Measurements from ENCODE around the gene ZNF317. TPM values are rescaled to one million over a fixed set of nuclear protein-coding genes. Genes with fewer than 3 reads are reported as not detected.

Gene ZNF317
- 10 to 100 TPM; 17.6 to 24.8 (median 21.5) TPM for total RNA-seq

GRCh38 chr19:9140159-9140874, at the start of gene ZNF317:
Gene ZNF317 (plus strand): TSS chr19:9140397. CDS start chr19:9156017, 15,620 bp downstream.
- WGBS = under 1% methylated on average over 32 of the region's 43 CpGs
- peak; percentile 96 for DNase-seq (ENCODE audit: extremely low spot score)
- H3K36me3 ChIP-seq = peaks cover 0 to 5% (median 0%) of the 10 kb centered on the region in 4 donors
- peak within 1 kb of the TSS; percentile 71 to 88 (median 78) for H3K4me3 ChIP-seq
- TF ChIP-seq POLR2A (IDR thresholded peaks at IDR 0.05; ENCODE audit: low read depth) = peak; percentile 11
- peak; percentile 85 to 88 for TF ChIP-seq POLR2AphosphoS5 (IDR thresholded peaks at IDR 0.05)
- peak in 1 of 3 experiments; percentile 5 for TF ChIP-seq CTCF (IDR thresholded peaks at IDR 0.05)
- no peak for TF ChIP-seq EP300 (IDR thresholded peaks at IDR 0.05)
- intact Hi-C loops (cut with DNase I) = loop anchor here (5.0 to 10.0 kb wide), 3 partner anchors 167 to 654 kb away; partner anchors contain the start of genes ZNF561 and ZNF699
- H3K27me3 ChIP-seq = no peaks in the 10 kb centered on the region
- peaks cover 15 to 31% (median 28%) of the 10 kb centered on the region in 4 donors for H3K4me1 ChIP-seq
- H3K9me3 ChIP-seq = peaks cover 0 to 10% (median 8%) of the 10 kb centered on the region in 4 donors
- H3K27ac ChIP-seq (replicated peaks in 1 of 4) = peak within 1 kb of the TSS; percentile 88 to 93 (median 89)

GRCh38 chr19:9107375-9107774, 32.8 kb upstream of the ZNF317 start, which contains the start of gene OR7G2:
Gene OR7G2 (minus strand): TSS chr19:9107475. CDS start chr19:9103243, 4,232 bp downstream.
- H3K27ac ChIP-seq (replicated peaks in 1 of 4) = no peak within 1 kb of the TSS
- no peak within 1 kb of the TSS for H3K4me3 ChIP-seq
- no peaks in the 10 kb centered on the region for H3K9me3 ChIP-seq
- H3K4me1 ChIP-seq = no peaks in the 10 kb centered on the region
- H3K36me3 ChIP-seq = no peaks in the 10 kb centered on the region
- 55% methylated on average over 8 of the region's 8 CpGs for WGBS
- TF ChIP-seq EP300 (IDR thresholded peaks at IDR 0.05) (no peak), POLR2AphosphoS5 (IDR thresholded peaks at IDR 0.05) (no peak), POLR2A (IDR thresholded peaks at IDR 0.05; ENCODE audit: low read depth) (no peak), CTCF (IDR thresholded peaks at IDR 0.05) (no peak)
- intact Hi-C loops (cut with DNase I) = no loop called here
- DNase-seq (ENCODE audit: extremely low spot score) = no peak
- H3K27me3 ChIP-seq = peaks cover 0 to 43% (median 0%) of the 10 kb centered on the region in 4 donors

DNA sequence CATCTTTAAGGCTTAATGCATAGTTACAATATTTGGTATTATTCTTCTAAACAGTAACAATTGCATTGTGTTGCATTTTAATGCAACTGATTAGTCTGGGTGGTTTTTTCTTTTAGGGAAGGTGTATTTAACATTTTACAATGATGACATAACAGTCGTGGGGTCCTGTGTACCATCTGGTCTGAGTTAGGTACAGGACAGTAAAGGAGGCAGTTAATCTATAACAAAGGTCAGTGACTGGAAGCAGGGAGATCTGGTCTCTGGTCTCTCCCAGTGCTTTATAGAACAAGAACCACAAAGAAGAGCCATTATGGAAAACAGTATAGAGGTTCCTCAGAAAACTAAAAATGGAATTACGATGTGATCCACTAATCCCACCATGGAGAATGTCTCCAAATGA, 30.2 kb upstream of the ZNF317 start:
- 46% methylated on average over 2 of the region's 2 CpGs for WGBS
- intact Hi-C loops (cut with DNase I) = no loop called here
- Histone ChIP-seq H3K27me3 (peaks cover 0 to 44% (median 0%) of the 10 kb centered on the region in 4 donors), H3K36me3 (no peaks in the 10 kb centered on the region), H3K27ac (replicated peaks in 1 of 4) (no peak overlapping the region), H3K4me1 (no peaks in the 10 kb centered on the region), H3K4me3 (no peak overlapping the region), H3K9me3 (no peaks in the 10 kb centered on the region)
- no peak for TF ChIP-seq POLR2A (IDR thresholded peaks at IDR 0.05; ENCODE audit: low read depth)
- no peak for TF ChIP-seq CTCF (IDR thresholded peaks at IDR 0.05)
- TF ChIP-seq EP300 (IDR thresholded peaks at IDR 0.05) = no peak
- TF ChIP-seq POLR2AphosphoS5 (IDR thresholded peaks at IDR 0.05) = no peak
- no peak for DNase-seq (ENCODE audit: extremely low spot score)

DNA sequence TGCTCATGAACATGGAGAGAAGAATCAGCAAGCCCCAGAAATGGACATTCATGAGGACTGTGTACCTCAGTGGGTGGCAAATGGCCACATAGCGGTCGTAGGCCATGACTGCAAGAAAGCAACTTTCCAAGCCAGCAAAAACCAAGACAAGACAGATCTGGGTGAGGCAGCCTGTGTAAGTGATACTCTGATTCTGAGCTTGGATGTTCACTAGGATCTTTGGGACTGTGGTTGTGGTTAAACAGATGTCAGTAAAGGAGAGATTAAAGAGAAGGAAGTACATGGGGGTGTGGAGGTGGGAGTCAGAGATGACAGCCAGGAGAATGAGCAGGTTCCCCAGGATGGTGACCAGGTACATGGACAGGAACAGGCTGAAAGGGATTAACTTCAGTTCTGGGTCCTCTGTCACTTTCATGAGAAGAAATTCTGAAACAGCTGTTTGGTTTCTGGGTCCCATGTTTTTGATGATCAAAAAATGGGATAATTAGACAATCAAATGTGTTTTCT, 24.8 kb upstream of the ZNF317 start, which contains the start of gene OR7G1:
TSS of gene OR7G1 (minus strand) at position 457 of the 507 bp plus-strand sequence. CDS start at position 457, 0 bp downstream.
- H3K27me3 ChIP-seq = peaks cover 0 to 42% (median 0%) of the 10 kb centered on the region in 4 donors
- no peaks in the 10 kb centered on the region for H3K36me3 ChIP-seq
- no peaks in the 10 kb centered on the region for H3K9me3 ChIP-seq
- no peaks in the 10 kb centered on the region for H3K4me1 ChIP-seq
- TF ChIP-seq POLR2A (IDR thresholded peaks at IDR 0.05; ENCODE audit: low read depth) (no peak), POLR2AphosphoS5 (IDR thresholded peaks at IDR 0.05) (no peak), EP300 (IDR thresholded peaks at IDR 0.05) (no peak), CTCF (IDR thresholded peaks at IDR 0.05) (no peak)
- no peak for DNase-seq (ENCODE audit: extremely low spot score)
- 86% methylated on average over 2 of the region's 2 CpGs for WGBS
- H3K4me3 ChIP-seq = no peak within 1 kb of the TSS
- intact Hi-C loops (cut with DNase I) = no loop called here
- H3K27ac ChIP-seq (replicated peaks in 1 of 4) = no peak within 1 kb of the TSS
